ENCODE measurements around the gene MTERF4.
"Not testable (repeated sequence)": the region's sequence is repeated elsewhere in the genome, so short reads cannot be mapped to it uniquely, and the experiment has no call there.

The MTERF4 gene

DNA sequence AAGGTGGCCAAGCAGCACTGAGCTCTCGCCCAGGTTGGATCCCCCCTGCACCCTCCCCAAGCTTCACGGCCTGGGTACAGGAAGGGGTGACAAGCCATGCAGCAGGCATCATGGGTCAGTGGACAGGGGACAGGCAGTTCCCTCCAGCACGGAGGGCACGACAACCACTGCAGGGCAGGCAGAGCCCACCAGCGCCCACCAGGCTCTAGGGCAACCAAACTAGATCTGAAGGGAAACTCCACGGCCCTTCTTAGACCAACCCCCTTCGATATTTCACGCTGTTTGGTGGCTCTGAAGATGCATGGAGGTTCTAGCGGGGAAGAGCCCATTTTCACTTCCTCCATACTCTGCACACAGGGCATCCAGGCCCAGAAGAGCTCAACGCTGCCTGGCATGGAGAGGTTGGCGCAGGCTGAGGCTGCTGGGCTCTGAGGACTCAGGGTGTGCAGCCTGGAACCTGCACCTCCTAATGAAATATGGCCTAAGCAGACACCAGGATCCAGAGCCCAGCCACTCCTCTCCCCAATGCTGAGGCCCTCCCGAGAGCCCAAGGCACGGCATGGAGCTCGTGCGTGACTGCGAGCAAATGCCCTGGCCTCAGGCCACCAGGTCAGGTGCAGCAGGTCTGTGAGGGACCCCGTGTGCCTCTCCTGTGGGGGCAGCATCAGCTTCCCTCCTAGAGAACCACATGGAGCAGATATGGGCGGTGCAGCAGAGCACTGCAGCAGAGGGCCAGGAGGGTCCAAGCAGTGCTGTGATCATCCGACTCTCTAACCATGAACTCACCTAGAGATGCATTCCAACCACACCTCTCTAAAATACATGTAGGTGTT, 8.7 kb upstream of the MTERF4 start:
- DNase-seq = no peak

DNA sequence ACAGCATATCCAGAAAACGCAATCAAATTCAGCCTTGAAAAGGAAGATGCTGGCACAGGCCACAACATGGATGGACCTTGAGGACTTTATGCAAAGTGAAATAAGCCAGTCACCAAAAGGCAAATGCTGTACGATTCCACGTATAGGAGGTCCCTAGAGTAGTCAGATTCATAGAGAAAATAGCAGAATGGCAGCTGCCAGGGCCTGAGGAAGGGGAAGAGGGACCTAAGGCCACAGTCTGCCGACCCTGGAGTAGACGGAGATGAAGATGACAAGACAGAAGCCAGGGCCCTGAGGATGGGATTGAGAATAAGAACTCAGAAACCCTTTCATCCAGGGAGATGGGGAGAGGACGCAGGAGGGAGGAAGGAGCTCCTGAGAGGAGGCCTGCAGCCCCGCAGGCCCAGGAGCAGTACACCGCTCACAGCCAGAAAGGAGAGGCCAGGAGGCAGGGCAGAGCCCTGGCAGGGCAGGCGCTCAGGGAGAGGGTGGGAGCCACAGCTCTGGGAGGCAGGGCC, 8.1 kb upstream of the MTERF4 start:
- DNase-seq = no peak

DNA sequence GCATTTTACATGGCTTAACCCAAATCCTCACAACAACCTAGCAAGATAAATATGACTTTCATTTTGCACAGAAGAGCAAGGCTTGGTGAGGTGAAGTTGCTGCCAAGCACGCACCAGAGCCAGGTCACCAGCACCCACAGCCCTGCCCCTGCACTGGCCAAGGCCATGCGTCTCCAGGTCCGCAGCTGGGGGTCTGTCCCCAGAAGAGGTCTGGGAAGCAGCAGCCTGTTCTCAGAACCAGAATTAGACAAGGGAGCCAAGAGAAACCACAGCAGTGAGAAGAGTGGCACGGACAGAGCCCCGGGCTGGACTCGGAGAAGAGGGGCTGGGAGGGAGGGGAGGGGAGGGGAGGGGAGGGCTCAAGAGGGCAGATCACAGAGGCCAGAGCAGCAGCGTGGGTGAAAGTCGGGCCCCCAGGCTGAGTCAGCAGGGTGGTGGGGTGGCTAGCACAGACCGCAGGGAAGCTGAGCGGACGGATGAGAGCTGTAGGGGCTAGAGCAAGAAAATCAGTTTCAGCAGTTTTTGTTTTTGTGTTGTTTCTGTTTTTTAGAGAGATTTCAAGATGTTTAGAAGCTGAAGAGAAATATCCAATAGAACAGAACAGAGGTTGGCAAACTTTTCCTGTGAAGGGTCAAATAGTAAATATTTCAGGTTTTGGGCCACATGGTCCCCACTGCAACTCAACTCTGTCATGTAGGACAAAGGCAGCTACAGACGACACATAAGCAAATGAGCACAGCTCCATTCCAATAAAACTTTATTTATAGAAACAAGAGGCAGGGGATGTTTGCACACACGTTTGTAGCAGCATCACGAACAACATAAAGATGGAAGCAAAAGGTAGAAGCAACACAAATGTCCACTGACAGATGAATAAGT, 7.4 kb upstream of the MTERF4 start:
- DNase-seq = no peak

DNA sequence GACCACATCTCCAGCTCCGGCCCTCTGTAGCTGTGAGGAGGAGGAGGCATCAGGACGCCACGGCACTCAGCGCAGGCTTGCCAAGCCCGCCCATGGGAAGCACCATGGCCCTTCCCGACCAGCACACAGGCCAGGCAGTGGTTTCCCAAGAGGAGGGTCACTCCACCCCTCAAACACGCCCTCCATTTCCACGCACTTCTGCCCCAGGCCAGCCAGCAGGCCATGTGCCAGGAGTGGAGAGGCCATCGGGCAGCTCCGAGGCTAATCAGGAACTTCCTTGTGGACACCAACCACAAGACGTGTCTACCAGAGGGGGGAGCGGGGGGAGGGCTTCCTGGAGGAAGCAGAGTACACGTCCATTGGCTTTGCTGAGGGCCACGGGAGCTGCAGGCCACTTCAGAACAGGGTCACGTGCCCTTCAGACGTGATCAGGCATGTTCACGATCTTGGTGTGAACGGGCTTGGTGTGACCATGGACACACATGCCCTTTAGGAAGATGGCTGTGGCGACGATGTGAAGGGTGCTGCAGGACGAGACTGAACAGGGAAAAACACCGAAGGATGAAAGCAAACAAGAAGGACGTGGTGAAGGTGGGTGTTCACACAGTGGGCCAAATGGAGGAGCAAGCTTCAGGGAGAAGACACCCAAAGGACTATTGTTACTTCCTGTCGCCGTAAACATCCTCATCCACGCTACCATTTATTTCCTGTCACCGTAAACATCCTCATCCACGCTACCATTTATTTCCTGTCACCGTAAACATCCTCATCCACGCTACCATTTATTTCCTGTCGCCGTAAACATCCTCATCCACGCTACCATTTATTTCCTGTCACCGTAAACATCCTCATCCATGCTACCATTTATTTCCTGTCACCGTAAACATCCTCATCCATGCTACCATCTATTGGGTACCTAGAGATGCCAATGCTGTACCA, 6.5 kb upstream of the MTERF4 start:
- no peak for DNase-seq

DNA sequence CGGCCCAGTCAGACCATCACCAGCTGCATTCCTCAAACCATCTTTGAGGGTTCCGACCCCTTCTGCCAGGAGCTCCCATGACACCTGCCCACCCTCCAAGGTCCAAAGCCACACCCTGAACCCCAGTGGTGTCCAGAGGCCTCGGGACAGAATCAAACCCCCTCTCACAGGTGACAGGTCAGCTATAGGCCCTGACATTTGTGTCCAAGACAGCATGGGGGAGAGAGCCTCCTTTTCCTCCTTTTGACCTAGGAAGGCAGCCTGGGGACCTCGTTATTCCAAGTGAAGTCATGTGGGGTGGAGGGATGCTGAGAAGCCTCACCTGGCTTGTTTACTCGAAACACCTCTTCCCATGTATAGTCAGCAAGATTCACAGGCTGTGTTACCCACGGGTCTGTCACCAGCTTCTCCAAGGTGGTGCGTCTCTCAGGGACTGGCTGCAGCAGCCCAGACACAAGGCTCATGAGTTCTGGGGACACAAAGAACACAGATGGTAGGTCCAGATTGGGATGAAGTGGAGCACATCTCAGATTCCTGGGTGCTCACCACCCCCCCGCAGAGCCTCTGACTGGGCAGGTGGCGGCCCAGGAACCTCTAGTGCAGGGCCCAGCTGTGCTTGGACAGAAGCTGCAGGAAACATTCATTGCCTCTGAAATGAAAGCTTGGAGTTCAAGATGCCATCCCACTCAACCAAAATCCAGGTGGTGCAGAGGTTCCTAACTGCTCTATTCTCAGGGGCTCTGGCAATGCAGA, 5.1 kb upstream of the MTERF4 start:
- DNase-seq = no peak

DNA sequence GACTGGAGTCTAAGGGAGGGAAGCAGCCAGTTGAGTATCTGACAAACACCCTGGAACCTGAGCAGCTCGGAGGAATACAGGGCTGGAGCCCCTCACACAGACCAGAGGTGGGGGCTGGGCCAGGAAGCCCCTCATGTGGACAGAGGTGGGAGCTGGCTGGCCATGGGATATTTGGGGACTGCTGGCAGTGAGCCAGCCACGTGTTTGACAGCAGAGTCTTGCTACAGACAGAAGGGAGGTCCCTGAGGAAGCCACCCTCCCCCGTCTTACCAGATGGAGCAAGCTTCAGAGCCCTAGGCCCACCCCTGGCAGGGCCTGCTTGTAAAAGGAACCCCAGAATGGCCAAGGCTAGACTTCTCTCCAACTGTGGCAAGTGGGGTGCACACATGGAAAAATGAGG, 3.6 kb upstream of the MTERF4 start:
- no peak for DNase-seq

DNA sequence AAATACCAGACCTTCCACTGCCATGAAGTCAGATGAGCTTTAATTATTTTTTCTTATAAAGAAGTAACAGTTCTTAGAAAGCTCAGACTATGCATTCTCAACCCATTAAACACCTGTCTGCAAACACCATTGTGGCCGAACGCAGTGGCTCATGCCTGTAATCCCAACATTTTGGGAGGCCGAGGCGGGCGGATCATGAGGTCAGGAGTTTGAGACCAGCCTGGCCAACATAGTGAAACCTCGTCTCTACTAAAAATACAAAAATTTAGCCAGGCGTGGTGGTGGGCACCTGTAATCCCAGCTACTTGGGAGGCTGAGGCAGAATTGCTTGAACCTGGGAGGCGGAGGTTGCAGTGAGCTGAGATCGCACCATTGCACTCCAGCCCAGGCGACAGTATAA, 2.5 kb upstream of the MTERF4 start:
- not testable (repeated sequence) for DNase-seq

DNA sequence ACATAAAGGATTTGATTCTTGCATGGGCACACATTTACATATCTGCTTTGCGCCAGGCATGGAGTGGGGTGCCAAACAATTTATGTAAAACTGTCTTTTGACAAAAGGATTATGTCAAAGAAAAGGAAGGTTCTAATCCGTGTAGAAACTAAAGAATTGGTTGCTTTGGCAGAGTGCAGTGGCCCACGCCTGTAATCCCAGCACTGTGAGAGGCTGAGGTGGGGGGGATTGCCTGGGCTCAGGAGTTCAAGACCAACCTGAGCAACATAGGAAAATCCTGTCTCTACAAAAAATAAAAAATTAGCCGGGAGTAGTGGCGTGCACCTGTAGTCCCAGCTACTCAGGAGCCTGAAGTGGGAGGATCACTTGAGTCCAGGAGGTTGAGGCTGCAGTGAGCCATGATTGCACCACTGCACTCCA, 1.1 kb upstream of the MTERF4 start:
- no peak for DNase-seq

DNA sequence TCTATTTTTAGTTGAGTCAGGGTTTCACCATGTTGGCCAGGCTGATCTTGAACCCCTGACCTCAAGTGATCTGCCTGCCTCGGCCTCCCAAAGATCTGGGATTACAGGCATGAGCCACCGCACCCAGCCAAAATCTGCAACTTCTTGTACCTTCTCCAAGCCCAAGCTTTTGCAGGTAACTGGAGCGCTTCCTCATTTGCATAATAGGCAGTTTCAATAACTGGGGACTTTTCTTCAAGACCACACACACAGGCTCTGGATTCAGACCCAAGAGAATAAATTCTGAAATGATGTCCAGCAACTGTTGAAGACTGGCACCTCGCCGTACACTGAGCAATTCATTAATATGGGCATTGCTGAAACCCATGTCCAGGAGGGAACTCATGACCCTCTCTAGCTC, 2.8 kb downstream of the MTERF4 start:
- DNase-seq = no peak

DNA sequence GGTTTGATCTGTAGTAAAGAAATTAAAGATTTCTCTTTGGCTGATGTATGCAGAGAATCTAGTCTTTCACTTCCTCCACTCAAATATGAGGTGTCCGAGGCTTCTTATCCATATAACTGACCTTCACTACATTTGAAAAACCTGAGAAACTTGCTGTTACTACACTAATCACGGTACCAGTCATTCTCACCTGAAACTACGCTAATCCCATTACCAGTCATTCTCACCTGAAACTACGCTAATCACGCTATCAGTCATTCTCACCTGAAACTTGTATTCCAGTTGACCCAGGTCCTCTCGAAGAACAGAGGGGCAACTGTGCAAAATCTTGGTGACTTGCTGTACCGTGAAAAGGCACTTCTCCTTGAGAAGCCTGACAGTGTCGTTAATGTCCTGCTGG, 5.1 kb downstream of the MTERF4 start:
- no peak for DNase-seq

DNA sequence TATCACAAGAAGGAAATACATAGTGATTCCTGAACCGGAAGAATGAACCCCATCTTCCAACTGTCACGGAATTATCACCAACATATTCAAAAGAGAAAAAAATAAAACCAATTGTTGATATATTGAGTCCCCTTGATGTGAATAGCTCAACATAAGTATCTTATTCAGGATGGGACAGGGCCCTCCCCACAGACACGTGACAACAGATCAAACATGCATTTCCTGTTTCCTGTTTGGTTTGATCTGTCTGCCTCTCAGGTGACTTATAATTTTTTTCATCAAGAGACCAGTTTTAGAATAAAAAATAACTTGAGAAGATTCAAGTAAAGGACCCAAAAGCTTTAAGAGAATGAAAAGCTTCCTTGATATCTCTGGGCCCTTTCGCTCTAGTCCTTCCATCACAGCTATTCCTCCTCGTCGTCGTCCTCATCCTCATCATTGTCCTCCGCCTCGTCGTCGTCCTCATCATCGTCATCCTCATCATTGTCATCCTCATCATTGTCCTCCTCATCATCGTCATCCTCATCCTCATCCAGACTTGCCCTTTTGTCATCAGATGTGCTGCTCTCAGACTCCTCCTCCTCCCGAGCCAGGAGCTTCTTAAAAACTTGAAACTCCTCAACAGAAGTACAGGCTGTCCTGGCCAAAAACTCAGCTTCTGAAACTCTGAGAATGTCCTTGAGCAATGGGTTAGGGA, 6.3 kb downstream of the MTERF4 start:
- no peak for DNase-seq

DNA sequence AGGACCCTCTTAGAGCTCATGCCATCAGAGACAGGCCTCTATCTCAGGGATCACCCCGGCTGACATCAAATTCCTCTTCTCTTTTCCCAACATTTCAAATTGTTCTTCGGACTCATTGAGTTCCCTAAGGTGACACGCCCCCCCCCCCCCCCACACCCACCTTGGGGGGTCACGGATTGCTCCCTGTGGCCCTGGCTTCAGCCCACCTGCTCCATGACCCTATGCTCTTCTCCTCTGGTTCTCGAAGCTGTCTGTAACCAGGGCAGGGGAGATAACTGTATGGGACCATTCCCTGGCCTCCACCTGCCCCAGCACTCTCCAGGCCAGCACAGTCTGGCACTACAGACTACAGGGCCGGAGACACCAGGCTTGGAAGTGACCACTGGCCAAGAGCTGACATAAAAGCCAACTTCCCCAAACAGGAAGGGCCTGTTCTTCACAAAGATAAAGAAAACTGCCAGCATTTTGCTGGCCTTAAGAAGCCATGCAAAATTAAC, 7.1 kb downstream of the MTERF4 start:
- no peak for DNase-seq

DNA sequence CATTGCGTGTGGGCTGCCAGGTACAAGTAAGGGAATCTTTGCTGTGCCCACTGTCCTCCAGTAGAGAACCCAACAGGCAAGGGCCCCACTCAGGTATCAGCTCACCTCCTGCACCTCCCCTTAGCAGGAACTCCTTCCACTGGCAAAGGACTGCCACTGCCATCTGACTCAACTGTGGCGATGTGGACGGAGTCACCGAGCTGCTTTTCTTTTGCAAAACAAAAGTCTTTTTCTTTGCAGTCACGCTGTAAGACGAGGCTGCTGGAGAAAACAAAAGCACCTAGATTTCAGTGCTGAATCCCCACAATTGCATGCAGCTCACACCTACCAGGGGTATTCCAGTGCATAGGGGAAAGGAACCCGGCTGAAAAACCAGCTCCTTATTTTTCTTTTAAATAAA, 7.9 kb downstream of the MTERF4 start:
- DNase-seq = no peak

DNA sequence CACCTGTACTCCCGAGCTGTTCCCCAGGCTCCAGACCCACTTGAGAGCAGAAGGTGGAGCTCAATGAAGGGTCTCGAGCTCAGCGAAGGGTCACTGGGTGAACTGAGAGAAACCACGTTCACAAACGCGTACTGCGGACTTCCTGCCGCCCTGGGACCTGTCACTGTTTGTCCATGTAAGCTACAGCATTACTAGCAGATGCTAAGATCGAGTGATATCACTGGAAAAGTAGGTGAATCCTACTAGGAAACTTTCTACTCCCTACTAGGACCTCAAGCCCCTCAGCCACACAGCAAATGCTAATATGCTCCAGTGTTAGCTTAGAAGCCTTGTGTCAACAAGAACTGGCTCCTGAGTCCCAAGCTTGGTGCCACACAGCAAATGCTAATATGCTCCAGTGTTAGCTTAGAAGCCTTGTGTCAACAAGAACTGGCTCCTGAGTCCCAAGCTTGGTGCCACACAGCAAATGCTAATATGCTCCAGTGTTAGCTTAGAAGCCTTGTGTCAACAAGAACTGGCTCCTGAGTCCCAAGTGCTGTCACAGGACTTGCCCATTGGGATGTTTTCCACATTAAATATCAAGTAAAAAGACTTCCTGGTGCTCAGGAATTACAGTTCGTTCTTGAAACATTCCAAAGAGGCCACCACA, 8.8 kb downstream of the MTERF4 start:
- DNase-seq = peak; percentile 63

DNA sequence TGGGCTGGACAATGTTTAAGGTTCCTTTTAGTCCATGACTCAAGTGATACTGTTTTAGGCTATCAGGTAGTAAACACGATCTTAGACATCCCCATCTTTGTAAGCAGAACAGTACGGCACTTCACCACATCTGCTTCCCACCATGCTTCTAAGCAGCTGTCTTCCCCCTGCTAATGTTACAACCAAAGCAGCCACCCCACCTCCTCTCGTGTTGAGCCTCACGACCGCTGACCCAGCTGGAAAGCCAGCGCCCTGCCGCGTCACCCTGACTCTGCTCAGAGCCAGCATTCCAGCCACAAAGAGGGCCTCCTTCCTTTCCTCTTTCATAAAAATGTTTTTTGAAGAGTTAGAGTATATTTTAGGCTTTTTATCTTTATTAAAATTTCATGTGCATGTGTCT, 9.4 kb downstream of the MTERF4 start:
- DNase-seq = no peak

DNA sequence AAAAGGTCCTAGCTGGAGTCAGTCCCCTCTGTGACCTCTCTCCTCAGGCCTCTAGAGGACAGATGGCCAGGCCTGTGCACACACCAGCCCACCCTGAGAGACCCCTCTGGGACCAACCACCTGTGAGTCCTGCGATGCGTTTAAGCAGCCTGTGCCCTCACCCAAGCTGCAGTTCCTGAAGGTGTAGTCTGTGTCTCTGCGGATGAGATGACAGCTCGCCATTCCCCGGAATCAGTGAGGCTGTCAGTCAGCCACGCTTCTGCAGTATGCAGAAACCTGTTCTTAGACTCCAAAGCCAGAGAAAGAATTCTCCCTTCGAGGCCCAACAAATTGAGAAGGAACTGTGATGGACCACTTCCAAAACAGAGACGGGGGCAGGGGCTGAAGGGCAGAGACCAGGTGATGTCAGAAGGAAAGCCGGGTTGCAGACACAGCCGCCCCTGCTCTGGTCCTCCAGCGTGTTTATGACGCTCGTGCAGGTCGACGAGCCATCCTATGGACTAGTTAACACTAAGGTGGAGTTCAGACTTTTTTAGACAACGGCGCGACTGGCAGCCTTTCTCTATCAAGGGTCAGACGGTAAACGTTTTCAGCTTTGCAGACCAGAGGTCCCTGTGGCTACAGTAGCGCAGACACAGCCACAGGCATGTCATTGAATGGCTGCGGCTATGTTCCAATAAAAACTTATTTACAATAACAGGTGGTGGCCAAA, 10.2 kb downstream of the MTERF4 start:
- no peak for DNase-seq

DNA sequence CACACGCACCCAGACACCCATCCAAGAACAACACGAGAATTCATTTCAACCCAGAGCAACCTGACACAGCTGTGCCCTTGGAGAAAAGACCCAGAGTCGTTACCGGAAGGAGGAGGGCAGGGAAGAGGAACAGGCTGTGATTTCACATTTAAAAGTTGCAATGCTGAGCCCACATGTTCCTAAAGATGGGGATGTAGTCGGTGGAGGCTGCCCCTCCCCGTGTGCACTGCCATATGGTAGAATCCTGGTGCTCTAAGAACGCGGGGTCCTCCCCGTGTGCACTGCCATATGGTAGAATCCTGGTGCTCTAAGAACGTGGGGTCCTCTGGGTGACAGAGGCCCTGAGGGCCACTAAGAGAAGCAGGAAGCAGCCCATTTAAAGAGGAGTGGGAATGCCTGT, 10.9 kb downstream of the MTERF4 start:
- DNase-seq = no peak

DNA sequence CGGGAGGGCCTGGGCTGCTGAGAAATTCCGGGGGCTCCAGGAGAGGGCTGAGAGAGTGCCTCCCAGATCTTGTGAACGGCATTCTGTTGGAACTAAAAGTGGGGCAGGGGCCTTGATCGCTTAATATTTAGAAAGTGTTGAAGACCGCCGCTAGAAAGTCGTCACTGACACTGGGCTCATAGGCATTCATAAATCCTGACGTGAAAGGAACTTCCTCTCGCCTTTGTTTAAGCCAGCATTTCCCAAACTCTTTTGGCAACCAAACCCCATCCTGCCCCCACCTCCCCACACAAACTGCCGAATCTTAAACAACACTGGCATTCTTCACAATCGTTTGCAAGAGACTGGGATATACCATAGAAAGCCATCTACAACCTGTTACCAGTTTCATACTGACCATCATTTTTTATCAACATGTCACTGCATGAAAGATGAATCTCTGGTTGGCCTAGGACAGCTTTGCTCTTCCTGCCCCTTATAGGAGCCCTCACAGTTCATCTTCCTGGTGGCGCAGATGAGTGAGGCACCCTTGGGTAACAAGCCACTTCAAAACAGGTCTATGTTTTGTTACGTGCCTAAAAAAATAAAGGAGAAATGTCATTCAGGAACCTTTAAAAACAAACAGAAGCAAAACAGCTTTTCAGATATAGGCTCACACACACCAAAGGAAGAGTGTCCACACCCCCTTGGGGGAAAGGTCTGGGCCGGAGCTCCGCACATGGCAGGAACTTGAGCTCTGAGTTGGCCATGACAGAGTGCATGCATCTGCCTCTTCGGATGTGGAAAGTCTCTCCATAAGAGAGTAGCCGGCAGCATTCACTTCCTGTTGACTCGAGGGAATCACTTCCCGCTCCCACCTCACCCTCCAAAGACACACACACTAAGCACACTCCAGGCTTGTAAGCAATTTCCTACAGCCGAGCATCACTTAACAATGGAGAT, 13.0 kb downstream of the MTERF4 start:
- DNase-seq = no peak

DNA sequence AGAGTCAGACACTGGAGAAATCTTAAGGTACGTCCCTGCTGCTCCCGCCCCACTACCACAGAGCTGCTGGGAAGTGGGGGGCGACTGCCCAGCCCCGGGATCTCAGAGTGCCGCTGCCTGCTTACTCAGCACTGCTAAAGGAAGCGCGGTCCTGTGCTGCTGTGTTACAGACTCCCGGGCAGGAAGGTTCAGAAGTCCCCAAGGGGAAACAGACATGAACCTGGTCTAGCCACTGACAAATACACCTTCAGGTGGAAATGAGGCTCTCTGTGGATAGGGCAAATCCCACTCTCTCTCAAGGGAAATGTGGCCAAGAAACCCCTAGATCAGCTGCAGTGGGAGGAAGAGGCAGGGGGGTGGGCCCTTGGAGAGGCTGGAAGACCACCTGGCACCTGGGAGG, 13.7 kb downstream of the MTERF4 start:
- no peak for DNase-seq
